ENCODE measurements around the gene PYGO1. TPM values are rescaled to one million over a fixed set of nuclear protein-coding genes. Genes with fewer than 3 reads are reported as not detected.

Gene PYGO1
- total RNA-seq, 2 experiments from 2014 or later = not detected

DNA sequence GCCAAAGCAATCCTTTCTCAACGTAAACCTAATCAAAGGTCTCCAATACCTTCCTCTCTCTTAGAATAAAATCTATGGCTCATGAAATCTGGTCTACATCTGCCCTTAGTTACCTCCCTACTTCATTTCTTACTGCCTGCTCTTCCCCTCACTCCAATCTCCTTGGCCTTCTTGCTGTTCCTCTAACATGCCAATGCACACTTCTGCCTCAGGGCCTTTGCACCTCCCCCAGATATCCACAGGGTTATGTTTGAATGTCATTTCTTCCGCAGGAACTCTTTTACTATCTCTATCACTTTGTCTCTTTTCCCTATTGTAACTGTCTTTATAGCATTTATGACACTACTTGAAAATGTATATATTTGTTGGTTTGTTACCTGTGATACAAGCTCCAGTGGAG, 44.3 kb upstream of the PYGO1 start:
- ChIA-PET POLR2A (no interaction called here), CTCF (no interaction called here)
- H3K4me1 ChIP-seq (ENCODE audit: insufficient read depth, low read length) = no peaks in the 10 kb centered on the region
- intact Hi-C loops (cut with DNase I, micrococcal nuclease) = no loop called here
- no peak overlapping the region for H3K27ac Mint-ChIP-seq
- no peak for DNase-seq
- no peaks in the 10 kb centered on the region for H3K27me3 ChIP-seq (ENCODE audit: control insufficient read depth in 1 of 2, insufficient read depth in 2 of 2, low read length in 2 of 2)
- ATAC-seq (ENCODE audit: poor library complexity) = no peak
- peaks cover 4% of the 10 kb centered on the region for H3K27me3 Mint-ChIP-seq
- H3K4me3 Mint-ChIP-seq = no peak overlapping the region
- no peaks in the 10 kb centered on the region for H3K9me3 ChIP-seq (ENCODE audit: control insufficient read depth in 1 of 2, insufficient read depth in 1 of 2, low read length in 2 of 2)
- no peak for TF ChIP-seq CTCF (IDR thresholded peaks at IDR 0.05)
- H3K27ac ChIP-seq (ENCODE audit: low read depth in 1 of 2, low read length in 2 of 2) = no peak overlapping the region
- H3K4me1 Mint-ChIP-seq (ENCODE audit: low read depth) = no peaks in the 10 kb centered on the region
- no peaks in the 10 kb centered on the region for H3K9me3 Mint-ChIP-seq
- no peaks in the 10 kb centered on the region for H3K36me3 ChIP-seq (ENCODE audit: insufficient read depth, low read length)
- H3K4me3 ChIP-seq (ENCODE audit: low read length) = no peak overlapping the region
- no peaks in the 10 kb centered on the region for H3K36me3 Mint-ChIP-seq (ENCODE audit: low read depth)

DNA sequence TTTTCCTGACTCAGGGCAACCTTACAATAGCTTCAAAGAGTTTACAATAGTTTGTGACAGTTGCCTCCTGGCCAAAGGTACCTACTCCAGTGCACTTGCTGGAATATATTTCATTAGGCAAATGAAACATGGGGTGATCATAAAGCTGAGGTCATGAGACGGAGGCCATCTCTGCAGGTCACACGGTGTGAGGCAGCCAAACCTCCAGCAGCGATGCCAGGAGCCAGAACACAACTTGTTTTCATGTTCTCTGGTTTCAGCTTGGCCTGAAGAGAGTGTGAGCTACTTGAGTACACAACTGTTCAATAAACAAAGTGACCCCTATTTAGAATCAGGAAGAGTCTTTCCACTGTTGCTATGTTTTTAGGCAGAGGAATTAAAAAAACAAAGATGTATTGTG, 42.7 kb upstream of the PYGO1 start:
- peaks cover 4% of the 10 kb centered on the region for H3K27me3 Mint-ChIP-seq
- ChIA-PET POLR2A (no interaction called here), CTCF (no interaction called here)
- no peaks in the 10 kb centered on the region for H3K36me3 ChIP-seq (ENCODE audit: insufficient read depth, low read length)
- H3K36me3 Mint-ChIP-seq (ENCODE audit: low read depth) = no peaks in the 10 kb centered on the region
- no peak overlapping the region for H3K27ac Mint-ChIP-seq
- no peaks in the 10 kb centered on the region for H3K4me1 ChIP-seq (ENCODE audit: insufficient read depth, low read length)
- ATAC-seq (ENCODE audit: poor library complexity) (no peak), DNase-seq (no peak)
- no peak for TF ChIP-seq CTCF (IDR thresholded peaks at IDR 0.05)
- no peaks in the 10 kb centered on the region for H3K4me1 Mint-ChIP-seq (ENCODE audit: low read depth)
- H3K9me3 ChIP-seq (ENCODE audit: control insufficient read depth in 1 of 2, insufficient read depth in 1 of 2, low read length in 2 of 2) = no peaks in the 10 kb centered on the region
- H3K4me3 ChIP-seq (ENCODE audit: low read length) = no peak overlapping the region
- H3K27ac ChIP-seq (ENCODE audit: low read depth in 1 of 2, low read length in 2 of 2) = no peak overlapping the region
- H3K9me3 Mint-ChIP-seq = no peaks in the 10 kb centered on the region
- H3K27me3 ChIP-seq (ENCODE audit: control insufficient read depth in 1 of 2, insufficient read depth in 2 of 2, low read length in 2 of 2) = no peaks in the 10 kb centered on the region
- H3K4me3 Mint-ChIP-seq = no peak overlapping the region
- intact Hi-C loops (cut with DNase I, micrococcal nuclease) = no loop called here

GRCh38 chr15:55628369-55628730, 40.2 kb upstream of the PYGO1 start:
- Histone ChIP-seq H3K27me3 (ENCODE audit: control insufficient read depth in 1 of 2, insufficient read depth in 2 of 2, low read length in 2 of 2) (no peaks in the 10 kb centered on the region), H3K4me3 (ENCODE audit: low read length) (no peak overlapping the region), H3K36me3 (ENCODE audit: insufficient read depth, low read length) (no peaks in the 10 kb centered on the region), H3K27ac (ENCODE audit: low read depth in 1 of 2, low read length in 2 of 2) (no peak overlapping the region), H3K9me3 (ENCODE audit: control insufficient read depth in 1 of 2, insufficient read depth in 1 of 2, low read length in 2 of 2) (no peaks in the 10 kb centered on the region), H3K4me1 (ENCODE audit: insufficient read depth, low read length) (no peaks in the 10 kb centered on the region)
- Mint-ChIP-seq H3K27ac (no peak overlapping the region), H3K27me3 (peaks cover 4% of the 10 kb centered on the region), H3K9me3 (no peaks in the 10 kb centered on the region), H3K4me3 (no peak overlapping the region), H3K4me1 (ENCODE audit: low read depth) (no peaks in the 10 kb centered on the region), H3K36me3 (ENCODE audit: low read depth) (no peaks in the 10 kb centered on the region)
- TF ChIP-seq CTCF (IDR thresholded peaks at IDR 0.05) = no peak
- CTCF ChIA-PET = no interaction called here
- POLR2A ChIA-PET = no interaction called here
- DNase-seq = no peak
- no peak for ATAC-seq (ENCODE audit: poor library complexity)
- intact Hi-C loops (cut with DNase I, micrococcal nuclease) = no loop called here
